HepG2 (cell line): Measurements from ENCODE around the gene IL1RAP.

Experiments used
- RAD21 ChIP-seq: fragments of 450-650 bp; formaldehyde crosslinking; IDR thresholded peaks from 2 replicates; pipeline ENCODE4 v1.5.0; 2020; ENCODE audit warnings: mild to moderate bottlenecking
- TF ChIP-seq, protein P1 (sequence below): sonication (generic); formaldehyde crosslinking; IDR thresholded peaks from 2 replicates; pipeline ENCODE4 v1.4.0; 2020; ENCODE audit warnings: low read depth, missing genetic modification reagents

DNA sequence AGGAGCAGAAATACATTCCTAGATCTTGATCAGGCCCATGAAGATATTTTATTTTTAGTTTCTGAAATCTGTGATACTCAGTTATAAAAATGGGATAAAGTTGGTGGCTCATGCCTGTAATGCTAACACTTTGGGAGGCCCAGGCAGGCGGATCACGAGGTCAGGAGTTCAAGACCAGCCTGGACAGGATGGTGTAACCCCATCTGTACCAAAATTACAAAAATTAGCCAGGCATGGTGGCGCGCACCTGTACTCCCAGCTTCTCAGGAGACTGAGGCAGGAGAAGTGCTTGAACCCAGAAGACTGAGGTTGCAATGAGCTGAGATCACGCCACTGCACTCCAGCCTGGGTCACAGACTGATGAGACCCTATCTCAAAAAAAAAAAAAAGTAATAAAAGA is 105.5 kb downstream of the IL1RAP start:
- TF ChIP-seq RAD21 = no peak
- TF ChIP-seq, protein P1, sequence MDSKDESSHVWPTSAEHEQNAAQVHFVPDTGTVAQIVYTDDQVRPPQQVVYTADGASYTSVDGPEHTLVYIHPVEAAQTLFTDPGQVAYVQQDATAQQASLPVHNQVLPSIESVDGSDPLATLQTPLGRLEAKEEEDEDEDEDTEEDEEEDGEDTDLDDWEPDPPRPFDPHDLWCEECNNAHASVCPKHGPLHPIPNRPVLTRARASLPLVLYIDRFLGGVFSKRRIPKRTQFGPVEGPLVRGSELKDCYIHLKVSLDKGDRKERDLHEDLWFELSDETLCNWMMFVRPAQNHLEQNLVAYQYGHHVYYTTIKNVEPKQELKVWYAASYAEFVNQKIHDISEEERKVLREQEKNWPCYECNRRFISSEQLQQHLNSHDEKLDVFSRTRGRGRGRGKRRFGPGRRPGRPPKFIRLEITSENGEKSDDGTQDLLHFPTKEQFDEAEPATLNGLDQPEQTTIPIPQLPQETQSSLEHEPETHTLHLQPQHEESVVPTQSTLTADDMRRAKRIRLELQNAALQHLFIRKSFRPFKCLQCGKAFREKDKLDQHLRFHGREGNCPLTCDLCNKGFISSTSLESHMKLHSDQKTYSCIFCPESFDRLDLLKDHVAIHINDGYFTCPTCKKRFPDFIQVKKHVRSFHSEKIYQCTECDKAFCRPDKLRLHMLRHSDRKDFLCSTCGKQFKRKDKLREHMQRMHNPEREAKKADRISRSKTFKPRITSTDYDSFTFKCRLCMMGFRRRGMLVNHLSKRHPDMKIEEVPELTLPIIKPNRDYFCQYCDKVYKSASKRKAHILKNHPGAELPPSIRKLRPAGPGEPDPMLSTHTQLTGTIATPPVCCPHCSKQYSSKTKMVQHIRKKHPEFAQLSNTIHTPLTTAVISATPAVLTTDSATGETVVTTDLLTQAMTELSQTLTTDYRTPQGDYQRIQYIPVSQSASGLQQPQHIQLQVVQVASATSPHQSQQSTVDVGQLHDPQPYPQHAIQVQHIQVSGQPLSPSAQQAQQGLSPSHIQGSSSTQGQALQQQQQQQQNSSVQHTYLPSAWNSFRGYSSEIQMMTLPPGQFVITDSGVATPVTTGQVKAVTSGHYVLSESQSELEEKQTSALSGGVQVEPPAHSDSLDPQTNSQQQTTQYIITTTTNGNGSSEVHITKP (CRISPR knock-in tag) = no peak
